Panc1 (cell line): ENCODE data around the gene CALHM1.

Source experiments
- POLR2AphosphoS5 ChIP-seq: IDR thresholded peaks from 2 replicates; pipeline ENCODE4 v1.6.1; 2012; ENCODE audit warnings: mild to moderate bottlenecking, low read depth, low read length, moderate library complexity
- SIN3A ChIP-seq: IDR thresholded peaks from 2 replicates; pipeline ENCODE4 v1.6.1; 2012; ENCODE audit warnings: low read depth, mild to moderate bottlenecking, low read length, moderate library complexity, borderline replicate concordance; ENCODE audit not compliant: insufficient read depth
- TF ChIP-seq, protein P1 (sequence below): fragments of 450-650 bp; IDR thresholded peaks from 2 replicates; pipeline ENCODE4 v1.5.1; 2017; ENCODE audit warnings: mild to moderate bottlenecking
- TF ChIP-seq, protein P2 (sequence below), 2 experiments: IDR thresholded peaks; 2 replicates each; pipeline ENCODE4 v1.6.1; 2011 to 2012; ENCODE audit warnings: low read depth in 2 of 2, control low read depth in 1 of 2, low read length in 1 of 2, mild to moderate bottlenecking in 1 of 2, moderate library complexity in 1 of 2; ENCODE audit not compliant: insufficient read depth in 1 of 2

DNA sequence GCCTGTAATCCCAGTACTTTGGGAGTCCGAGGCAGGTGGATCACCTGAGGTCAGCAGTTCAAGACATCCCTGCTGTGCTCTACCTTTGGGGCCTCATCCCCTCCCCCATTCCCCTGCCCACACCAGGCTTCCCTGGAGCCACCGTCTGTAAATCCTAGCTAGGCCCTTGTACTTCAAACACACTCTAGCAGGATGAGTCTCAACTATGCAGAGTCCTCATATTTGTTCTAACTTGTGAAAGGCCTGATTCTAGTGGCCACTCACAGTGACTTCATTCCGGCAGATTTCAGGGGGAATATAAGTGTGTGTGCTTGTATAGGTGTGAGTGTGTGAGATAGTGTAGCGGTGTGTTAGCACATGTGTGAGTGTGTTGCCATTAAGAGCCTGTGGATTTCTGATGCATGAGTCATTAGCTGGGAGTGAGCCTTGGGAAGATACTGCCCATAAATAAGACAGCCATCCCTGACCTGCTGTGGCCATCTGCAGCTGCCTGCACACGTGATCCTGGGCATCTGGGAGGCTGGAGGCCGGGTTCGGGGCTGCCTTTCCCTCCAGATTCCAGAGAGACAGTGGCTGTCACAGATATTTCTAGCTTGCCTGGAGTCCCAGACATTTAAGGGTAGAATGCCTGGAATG, 33.1 kb upstream of the CALHM1 start:
- TF ChIP-seq, protein P1, sequence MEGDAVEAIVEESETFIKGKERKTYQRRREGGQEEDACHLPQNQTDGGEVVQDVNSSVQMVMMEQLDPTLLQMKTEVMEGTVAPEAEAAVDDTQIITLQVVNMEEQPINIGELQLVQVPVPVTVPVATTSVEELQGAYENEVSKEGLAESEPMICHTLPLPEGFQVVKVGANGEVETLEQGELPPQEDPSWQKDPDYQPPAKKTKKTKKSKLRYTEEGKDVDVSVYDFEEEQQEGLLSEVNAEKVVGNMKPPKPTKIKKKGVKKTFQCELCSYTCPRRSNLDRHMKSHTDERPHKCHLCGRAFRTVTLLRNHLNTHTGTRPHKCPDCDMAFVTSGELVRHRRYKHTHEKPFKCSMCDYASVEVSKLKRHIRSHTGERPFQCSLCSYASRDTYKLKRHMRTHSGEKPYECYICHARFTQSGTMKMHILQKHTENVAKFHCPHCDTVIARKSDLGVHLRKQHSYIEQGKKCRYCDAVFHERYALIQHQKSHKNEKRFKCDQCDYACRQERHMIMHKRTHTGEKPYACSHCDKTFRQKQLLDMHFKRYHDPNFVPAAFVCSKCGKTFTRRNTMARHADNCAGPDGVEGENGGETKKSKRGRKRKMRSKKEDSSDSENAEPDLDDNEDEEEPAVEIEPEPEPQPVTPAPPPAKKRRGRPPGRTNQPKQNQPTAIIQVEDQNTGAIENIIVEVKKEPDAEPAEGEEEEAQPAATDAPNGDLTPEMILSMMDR: no peak
- TF ChIP-seq POLR2AphosphoS5 (no peak), SIN3A (no peak)
- TF ChIP-seq, protein P2, sequence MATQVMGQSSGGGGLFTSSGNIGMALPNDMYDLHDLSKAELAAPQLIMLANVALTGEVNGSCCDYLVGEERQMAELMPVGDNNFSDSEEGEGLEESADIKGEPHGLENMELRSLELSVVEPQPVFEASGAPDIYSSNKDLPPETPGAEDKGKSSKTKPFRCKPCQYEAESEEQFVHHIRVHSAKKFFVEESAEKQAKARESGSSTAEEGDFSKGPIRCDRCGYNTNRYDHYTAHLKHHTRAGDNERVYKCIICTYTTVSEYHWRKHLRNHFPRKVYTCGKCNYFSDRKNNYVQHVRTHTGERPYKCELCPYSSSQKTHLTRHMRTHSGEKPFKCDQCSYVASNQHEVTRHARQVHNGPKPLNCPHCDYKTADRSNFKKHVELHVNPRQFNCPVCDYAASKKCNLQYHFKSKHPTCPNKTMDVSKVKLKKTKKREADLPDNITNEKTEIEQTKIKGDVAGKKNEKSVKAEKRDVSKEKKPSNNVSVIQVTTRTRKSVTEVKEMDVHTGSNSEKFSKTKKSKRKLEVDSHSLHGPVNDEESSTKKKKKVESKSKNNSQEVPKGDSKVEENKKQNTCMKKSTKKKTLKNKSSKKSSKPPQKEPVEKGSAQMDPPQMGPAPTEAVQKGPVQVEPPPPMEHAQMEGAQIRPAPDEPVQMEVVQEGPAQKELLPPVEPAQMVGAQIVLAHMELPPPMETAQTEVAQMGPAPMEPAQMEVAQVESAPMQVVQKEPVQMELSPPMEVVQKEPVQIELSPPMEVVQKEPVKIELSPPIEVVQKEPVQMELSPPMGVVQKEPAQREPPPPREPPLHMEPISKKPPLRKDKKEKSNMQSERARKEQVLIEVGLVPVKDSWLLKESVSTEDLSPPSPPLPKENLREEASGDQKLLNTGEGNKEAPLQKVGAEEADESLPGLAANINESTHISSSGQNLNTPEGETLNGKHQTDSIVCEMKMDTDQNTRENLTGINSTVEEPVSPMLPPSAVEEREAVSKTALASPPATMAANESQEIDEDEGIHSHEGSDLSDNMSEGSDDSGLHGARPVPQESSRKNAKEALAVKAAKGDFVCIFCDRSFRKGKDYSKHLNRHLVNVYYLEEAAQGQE (IDR thresholded peaks at IDR 0.05; ENCODE audit: insufficient read depth in 1 of 2, low read depth in 2 of 2, low read length in 1 of 2): no peak
